Epidermal melanocyte (primary cell): ENCODE results near the gene AFF2.

Experiments
- DNase-seq: peaks from one replicate; pipeline ENCODE4 v3.0.0; 2011; ENCODE audit warnings: low spot score; ENCODE audit not compliant: insufficient read length

Gene AFF2

DNA sequence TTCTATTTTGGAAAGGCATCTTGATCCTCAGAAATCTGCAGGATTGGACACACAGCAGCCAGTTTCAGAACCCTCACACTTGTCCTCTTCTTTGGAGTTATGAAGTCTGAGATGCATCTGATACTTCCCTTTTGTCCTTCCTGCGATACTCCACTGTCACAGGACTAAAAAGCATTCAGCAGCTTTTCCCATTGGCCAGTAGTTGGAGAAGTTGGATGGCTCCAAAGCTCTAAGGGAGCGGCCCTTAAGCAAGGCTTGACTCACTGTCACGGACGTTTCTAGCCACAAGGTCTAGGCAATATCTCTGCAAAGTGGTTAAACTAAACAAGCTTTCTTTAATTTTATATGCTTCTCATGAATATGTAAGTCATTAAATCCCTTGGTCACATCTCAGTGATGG is 417.0 kb downstream of the AFF2 start:
- no peak for DNase-seq

DNA sequence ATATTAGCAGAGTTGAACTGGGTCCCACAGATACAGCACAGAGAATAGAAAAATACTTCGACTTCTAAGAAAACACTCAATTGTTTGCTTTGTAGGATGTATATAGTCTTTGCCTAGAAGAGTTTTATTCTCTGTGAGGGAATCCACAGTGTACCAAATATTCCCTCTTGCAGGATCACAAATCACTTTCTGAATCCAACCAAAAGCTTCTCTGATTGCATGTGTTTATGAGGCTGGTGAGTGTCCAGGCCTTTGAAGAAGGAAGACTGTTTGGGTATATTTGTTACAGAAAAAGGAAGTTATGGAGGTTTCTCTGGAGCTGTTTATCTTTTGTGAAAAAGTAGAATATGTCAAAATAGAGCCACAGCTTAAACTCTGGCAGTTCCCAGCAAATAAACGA is 423.2 kb downstream of the AFF2 start:
- no peak for DNase-seq

DNA sequence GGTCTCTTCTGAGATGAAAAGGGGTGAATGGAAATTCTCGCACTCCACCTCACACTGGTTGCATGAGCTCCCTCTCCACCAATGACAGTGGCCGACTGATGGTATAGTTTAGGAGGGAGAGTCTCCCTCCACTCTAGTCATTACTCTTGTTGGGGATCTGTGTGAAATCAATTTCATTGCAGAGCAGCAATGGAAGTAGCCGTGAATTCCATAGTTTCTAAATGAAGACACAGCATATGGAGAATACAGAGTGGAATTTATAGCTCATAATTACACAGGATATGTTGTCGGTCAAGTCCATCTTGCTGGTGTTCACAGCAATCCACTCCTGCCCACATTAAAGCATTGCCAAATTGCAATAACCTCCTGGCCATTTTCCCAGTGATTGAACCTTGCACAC is 426.0 kb downstream of the AFF2 start:
- DNase-seq, result no peak

DNA sequence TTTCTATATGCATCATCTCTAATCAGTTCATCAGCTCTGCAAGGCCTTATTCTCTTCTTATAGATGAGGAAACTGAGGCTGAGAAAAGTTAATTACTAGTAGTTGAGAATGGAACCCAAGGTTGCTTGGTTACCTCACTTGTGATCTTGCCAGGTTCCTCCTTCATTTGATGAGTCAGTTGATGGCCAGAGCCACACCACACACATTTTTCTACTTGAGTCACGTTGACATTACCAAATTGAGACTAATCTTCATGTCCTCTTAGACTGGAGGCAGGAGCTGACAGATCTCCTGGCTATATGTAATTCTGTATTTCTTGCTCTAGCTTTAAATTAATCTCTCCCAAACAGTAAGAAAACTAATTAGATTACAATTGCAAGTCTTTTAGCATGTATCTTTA is 428.4 kb downstream of the AFF2 start:
- no peak for DNase-seq

DNA sequence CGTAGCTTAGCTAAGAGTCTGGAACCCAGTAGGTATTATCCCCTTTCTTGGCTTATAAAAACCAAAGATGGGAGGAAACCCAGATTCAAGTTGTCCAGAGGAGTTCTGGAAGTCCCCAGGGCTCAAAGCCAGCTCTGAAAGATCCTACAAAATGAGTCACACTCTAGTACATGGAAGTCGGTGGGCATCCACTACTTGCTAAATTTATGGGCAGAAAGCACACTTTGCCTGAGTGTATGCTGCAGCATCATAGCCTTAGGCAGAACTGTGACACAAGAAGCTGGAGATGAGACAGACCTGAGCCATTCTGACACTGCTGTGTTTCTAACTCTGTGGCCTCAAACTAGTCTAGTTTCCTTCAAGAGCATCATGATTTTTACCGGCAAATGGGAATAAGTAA is 429.3 kb downstream of the AFF2 start:
- no peak for DNase-seq

DNA sequence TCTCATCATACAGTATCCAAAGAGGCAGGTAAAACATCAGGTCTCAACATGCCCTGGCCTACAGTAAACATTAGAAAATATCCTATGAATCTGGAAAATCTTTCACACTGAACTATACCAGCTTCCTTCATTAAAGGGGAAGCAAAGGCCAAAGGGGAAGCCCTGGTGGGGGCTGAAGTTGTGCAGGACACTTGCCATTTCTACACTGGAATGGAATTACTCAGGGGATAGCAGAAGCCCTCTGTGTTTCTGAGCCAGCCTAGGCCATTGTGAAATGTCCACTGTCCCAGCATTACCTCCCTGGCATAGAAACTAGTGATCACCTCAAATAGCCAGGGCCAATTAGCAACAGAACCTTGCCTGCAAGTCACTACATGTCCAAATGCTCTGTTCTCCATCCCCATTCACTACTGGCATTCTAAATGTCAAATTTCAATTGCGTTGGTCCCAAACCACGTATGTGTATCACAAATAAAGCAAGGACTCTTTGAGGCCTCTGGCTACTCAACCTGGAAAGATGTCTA is 429.9 kb downstream of the AFF2 start:
- no peak for DNase-seq

DNA sequence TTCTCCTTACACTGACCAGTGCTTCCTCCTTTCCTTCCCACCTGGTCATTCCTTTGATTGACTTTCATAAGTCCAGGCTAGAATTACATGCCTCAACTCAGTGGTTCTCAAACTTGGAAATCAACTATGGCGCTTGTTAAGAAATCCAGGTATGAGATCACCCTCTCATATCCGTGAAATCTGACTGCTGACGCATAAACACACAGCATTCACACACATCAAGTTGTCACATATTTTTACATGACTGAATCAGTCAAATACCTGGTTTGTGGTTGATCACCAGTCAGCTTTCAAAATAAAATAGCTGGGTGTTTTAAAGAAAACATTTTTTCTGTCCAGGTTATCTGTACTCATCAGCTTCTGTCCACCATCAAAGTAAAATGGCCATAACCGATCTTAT is 433.5 kb downstream of the AFF2 start:
- DNase-seq, result no peak

DNA sequence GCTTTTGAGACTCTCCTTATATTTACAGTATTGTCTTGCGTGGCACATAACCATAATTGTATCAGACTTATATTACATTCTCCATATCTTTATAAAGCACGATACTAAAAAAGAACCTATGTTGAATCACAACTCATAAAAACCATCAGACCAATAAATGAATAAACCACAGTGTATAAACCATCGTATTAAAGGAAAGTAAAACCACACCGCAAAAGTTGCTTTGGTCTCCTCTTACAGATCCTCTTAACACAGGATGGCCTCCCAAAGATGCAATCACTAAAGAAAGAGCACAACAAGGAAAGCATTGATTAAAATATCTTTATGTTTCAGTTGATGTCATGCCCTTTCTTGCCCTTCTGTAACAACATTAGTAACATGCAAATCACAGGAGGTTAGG is 437.9 kb downstream of the AFF2 start:
- DNase-seq, result no peak

DNA sequence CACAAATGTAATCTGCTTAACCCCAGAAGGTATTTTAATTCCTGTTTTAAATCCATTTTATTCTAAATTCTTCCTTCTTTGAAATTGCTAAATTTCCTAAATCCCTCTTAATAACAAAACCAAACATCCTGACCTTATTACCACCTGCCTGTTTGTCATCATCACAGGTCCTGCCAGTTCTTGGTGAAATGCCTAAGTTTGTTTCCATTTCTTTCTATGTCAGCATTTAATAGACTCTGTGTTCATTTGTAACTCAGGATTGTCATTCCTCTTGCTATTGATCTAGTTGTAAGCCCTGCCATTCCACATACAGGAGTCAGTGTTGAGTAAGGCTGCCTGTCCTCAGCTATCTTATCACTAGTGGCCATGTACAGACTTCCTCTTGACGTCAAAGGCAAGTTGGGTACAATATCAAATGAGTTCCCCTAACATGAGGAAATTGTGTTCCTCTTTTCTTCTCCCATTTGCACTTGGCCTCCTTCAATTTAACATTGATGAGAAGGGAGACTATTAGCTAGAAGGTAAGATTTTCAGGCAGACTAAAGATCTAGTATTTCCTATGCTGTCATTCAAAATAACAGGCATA is 440.1 kb downstream of the AFF2 start:
- no peak for DNase-seq

DNA sequence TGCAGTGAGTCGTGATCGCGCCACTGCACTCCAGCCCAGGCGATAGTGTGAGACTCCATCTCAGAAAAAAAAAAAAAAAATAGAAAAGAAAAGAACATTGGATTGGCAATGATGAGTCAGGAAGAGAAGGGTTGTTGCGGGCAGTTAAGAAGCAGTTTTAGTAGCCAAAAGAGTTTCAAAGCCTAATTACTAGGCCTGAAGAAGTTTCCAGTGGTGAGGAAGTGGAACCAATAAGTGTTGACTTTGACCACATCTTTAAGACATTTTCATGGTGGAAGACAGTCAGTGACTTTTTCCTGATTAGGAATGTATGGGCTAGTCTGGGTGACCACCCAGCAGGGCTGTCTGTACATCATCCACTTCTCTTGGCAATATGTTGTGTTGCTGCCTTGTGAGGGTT is 442.3 kb downstream of the AFF2 start:
- no peak for DNase-seq

DNA sequence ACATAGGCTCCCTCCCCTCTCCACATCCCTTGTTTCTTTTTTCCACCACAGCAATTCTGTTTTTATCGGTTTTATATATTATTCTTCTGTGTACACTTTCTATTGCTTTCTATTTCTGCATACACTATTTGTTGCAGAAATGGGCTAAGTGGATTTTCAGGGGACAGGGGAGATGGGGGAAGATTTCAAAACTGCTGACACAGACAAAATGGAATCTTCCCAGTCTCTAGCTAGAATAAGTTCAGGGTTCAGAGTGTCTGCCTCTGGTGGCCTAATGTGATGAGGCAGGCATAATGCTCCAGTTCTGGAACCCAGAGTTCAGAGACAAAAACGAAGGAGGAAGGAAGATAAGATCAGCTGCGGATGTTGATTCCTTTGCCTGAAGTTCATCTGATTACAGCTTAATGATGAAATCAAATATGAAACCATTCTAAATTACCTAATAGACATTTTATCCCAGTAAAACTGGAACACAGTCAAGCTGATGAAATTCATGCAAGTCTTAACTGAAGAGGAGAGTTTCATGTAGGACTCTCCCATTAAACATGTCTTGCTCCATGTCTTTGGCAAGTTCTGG is 447.1 kb downstream of the AFF2 start:
- DNase-seq, result no peak

DNA sequence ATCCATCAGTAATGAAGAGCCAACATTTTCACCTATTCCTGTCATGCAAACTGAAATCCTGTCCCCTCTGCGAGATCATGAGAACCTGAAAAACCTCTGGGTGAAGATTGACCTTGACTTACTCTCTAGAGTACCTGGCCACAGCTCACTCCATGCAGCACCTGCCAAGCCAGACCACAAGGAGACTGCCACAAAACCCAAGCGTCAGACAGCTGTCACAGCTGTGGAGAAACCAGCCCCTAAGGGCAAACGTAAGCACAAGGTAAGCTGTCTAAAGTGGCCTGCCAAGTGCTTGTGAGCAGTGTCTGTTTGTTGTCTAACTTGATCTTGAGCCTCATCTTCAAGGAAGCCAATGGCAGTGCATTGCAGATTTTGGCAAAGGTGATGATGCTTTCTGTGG is 455.9 kb downstream of the AFF2 start:
- no peak for DNase-seq

DNA sequence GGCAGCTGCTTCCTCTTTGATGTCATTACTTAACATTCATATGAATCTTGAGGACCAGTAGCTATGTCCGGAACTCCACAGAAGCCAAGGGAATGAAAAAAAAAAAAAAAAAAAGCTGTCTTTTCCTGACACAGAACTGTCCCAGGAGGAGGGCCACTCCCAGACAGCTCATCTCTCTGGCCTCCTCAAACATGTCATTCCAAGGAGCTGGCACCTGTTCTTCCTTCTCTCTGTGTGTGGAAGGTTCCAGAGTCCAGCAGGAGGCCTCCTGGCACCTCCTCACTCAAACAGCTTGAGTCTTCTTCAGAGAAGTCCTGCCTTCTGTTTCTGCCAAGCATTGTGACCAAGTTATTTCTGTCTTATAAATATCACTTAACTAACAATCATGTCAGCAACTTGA is 458.5 kb downstream of the AFF2 start:
- no peak for DNase-seq

DNA sequence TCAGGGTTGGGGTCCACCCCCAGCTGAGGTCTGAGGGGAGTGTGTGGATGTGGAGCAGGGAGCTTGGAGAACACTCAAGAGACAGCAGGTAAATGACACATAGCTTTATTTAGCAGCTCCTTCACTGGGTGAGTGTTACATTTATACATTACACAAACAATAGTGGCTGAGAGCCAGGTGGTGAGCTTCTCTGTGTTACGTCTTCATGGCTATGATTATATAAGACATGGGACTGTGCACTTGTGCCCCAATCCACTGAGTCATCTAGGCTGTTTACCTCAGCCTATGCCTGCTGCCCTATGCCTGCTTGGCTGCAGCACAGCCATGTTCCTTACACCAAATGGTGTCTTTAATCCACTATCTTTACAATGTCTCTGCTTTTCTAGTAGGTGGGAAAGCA is 459.6 kb downstream of the AFF2 start:
- no peak for DNase-seq

DNA sequence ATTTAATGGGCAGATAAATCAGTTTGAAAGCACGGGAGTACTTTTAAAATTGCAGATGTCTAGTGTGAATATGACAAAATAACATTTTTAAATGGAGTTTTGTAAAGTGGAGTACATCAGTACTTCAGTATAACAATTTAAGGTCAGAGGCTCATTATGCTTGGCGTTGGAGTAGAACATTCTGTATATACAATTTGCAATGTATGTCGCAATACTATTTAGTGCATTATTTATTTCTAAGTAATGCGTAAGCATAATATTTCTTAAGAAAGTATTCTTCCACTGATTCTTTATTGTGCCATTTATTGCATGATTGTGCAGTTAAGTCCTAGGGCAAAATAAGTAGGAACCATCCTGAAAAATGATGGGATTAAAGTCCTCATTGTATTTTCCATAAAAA is 461.6 kb downstream of the AFF2 start:
- DNase-seq, result no peak

DNA sequence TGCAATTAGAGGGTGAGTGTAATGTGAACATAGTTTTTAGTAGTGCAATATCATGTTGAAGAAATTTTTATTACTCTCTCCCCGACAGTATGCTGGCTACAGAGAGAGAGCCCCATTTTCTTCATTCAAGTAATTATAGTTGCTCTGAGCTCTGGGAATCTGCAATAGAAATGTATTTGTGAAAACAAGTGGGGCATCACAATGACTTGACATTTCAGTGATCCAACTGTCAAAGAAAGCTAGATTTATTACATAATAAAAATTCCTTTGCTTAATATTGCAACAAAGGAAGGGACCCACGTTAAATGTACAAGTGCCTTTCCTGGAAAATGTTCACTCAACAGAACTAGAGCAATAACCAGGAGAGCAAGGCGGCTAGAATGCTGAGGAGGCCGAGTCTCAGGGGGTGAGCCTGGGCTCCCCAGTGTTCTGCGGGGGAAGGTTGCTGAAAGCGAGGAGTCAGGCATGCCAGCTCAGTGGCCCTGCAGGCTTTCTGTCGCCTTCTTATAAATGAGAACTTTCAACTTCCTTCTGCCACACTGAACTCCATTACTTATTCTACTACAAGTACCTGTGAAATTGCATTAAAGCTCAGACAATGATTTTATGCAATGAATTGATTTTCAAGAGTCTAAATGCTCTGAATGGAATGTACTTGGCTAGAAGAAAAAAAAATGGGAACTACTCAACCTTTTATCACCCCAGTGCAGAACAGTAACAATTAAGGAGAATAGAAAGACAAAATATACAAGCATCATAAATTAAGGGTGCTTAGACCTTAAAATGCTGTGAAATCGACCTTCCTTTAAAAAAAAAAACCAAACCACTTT is 476.4 kb downstream of the AFF2 start:
- no peak for DNase-seq

DNA sequence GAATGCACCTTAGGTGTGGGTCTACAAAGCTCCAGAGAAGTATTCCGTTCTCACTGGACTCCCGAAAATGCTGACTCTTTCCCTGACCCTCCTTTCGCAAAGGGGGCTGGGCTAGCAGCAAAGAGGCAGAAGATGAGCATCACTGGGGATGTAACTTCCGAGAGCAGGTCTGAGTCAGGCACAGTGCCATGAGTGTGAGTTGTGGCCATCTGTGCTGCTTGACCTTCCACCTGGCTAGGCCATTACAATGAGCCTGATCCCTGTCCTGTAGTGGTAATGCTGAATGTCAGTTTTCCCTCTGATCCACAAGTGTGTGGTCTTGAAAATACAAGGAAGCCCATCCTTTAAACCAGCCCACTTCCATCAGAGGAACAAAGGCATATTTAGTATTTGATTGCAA is 479.4 kb downstream of the AFF2 start:
- DNase-seq, result no peak

DNA sequence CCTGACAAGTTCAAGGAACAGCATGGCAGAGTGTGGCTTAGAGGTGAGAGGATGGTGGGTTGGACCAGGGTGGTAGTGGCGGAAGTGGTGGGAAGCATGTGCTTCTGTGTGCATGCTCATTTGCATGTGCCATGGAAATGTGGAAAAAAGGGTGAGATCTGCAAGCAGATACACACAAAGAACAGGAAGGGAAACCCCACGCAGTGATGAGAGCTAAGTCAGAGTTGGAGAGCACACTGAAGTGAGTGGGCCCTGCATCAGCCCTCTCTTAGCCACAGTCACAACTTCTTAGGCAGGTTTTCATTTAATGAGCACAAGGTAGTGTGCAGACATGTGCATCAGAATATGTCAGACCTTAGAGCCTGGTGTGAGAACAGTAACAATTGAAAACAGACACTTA is 483.8 kb downstream of the AFF2 start:
- no peak for DNase-seq

DNA sequence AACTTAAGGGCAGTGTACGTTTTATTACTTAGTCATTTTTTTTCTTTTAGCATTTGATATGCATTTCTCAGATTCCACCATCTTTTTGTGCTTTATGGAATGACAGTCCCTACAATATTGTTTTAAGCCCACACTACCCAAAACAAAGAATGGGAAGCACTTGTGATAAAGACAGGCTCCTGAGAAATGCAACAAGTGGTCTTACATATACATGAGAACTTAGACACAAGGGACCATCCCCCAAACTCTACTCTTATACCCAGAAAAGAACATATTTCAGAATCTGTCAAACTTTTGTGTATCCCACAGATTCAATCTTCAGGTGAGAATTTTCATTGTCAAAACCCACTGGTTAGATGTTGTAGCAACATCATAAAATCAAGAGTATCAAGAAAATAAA is 491.1 kb downstream of the AFF2 start:
- no peak for DNase-seq

DNA sequence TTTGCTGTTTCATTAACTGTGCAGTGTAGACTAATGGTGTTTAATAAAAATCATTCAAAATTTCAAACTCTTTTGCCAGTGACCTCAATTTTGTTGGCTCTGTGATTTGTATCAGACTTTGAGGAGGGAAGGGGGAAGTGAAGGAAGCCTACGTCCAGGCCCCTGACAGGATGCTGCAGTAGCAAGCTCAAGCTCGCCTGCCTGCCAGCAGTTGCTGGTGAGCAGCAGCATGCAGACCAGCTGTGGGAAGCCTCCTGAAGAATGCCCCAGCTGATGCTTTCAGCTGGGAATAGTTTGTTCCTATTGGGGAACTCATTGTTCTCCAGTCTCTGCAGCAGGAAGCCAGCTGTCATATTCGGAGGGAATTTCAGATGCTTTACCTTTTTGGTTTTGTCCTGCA is 495.2 kb downstream of the AFF2 start:
- peak; percentile 24 for DNase-seq

DNA sequence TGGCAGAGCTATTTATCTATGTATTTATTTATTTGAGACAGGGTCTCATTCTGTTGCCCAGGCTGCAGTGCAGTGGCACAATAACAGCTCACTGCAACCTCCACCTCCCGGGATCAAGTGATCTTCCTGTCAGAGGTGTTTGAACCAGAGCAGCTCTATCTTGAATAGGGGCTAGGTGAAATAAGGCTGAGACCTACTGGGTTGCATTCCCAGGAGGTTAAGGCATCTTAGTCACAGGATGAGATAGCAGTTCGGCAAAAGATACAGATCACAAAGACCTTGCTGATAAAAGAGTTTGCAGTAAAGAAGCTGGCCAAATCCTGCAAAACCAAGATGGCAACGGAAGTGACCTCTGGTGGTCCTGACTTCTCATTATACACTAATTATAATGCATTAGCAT is 501.9 kb downstream of the AFF2 start:
- DNase-seq, result no peak

DNA sequence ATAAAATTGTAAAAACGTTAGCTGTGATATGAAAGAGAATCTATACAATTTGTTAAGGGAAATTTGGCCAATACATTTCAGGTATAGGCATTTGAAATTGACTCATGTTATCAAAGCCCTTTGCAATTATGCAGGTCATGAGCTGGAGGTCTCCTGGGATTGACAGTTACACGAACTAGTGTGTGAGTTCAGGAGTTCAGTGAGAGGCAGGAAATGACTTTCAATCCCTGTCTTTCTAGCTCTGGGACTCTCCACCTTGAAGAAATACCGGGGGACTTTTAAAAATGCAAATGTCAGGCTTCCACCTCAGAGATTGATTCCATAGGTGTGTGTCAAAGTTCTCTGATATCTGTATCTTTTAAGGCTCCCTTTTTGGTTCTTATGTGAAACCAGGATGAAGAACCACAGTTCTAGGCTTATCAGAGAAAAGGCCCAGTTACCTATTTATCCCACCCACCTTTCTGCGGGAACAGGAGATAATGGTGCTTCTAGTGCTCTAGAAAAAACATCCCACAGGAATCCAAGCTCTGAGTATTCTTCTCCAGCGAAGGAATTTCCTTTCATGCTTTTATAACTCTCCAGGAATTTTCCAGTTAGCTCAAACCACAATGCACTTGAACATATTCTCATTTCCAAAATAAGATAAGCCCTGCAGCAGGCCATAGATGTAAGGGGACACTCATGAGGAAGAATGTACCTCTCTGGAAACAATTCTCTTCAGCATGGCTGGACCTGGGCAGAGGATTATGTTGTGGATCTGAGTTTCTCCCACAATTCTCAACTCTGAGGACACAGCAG is 503.6 kb downstream of the AFF2 start:
- no peak for DNase-seq
